Epithelial cell of esophagus (primary cell): ENCODE measurements around the gene AIDA.
"Not testable (repeated sequence)": the region's sequence is repeated elsewhere in the genome, so short reads cannot be mapped to it uniquely, and the experiment has no call there.

Source experiments
- DNase-seq: peaks from one replicate; pipeline ENCODE4 v3.0.0; 2010; ENCODE audit warnings: low read depth
- H3K4me3 ChIP-seq: 2 replicates; pipeline ENCODE4 v1.5.1; 2011; ENCODE audit warnings: mild to moderate bottlenecking, low read length, control low read depth
- CTCF ChIP-seq: IDR thresholded peaks from 2 replicates; pipeline ENCODE4 v1.5.1; 2011; ENCODE audit warnings: low read depth, mild to moderate bottlenecking, low read length, control low read depth, inconsistent platforms; ENCODE audit not compliant: insufficient read depth; ENCODE audit errors: missing control alignments

Gene AIDA

GRCh38 chr1:222696741-222697140, 15.6 kb downstream of the AIDA start:
- no peak for TF ChIP-seq CTCF
- H3K4me3 ChIP-seq = no peak overlapping the region
- DNase-seq = no peak

- TF ChIP-seq CTCF = no peak
- no peak for DNase-seq
- no peak overlapping the region for H3K4me3 ChIP-seq
Measured at GRCh38 chr1:222694927-222695326, 17.4 kb downstream of the AIDA start.

GRCh38 chr1:222691016-222691415, 21.3 kb downstream of the AIDA start:
- no peak for DNase-seq
- TF ChIP-seq CTCF = no peak
- no peak overlapping the region for H3K4me3 ChIP-seq

GRCh38 chr1:222680080-222680479, 32.2 kb downstream of the AIDA start:
- no peak overlapping the region for H3K4me3 ChIP-seq
- no peak for TF ChIP-seq CTCF
- DNase-seq = no peak

GRCh38 chr1:222670110-222670509, 42.2 kb downstream of the AIDA start:
- no peak for DNase-seq
- H3K4me3 ChIP-seq = no peak overlapping the region
- TF ChIP-seq CTCF = no peak

GRCh38 chr1:222669107-222669506, 43.2 kb downstream of the AIDA start:
- not testable (repeated sequence) for DNase-seq, H3K4me3 ChIP-seq

GRCh38 chr1:222668184-222668583, 44.1 kb downstream of the AIDA start:
- DNase-seq, H3K4me3 ChIP-seq: not testable (repeated sequence)

- DNase-seq = no peak
- no peak for TF ChIP-seq CTCF
Measured at GRCh38 chr1:222665964-222666363, 46.3 kb downstream of the AIDA start.

More at GRCh38 chr1:222665964-222666363, 46.3 kb downstream of the AIDA start:
- no peak overlapping the region for H3K4me3 ChIP-seq
